WI38 (cell line): ENCODE results near the gene EIF2A.

Experiments
- H3K4me3 ChIP-seq: 2 replicates; pipeline ENCODE4 v1.5.1; 2011; ENCODE audit warnings: low read depth, mild to moderate bottlenecking, control low read depth, low read length
- CTCF ChIP-seq: IDR thresholded peaks from 2 replicates; pipeline ENCODE4 v1.5.1; 2012; ENCODE audit warnings: low read depth, mild to moderate bottlenecking, control low read depth, low read length

EIF2A gene

GRCh38 chr3:150626148-150626930 lies 79.8 kb downstream of the EIF2A start:
- no peak overlapping the region for H3K4me3 ChIP-seq
- TF ChIP-seq CTCF, result no peak

GRCh38 chr3:150627557-150627956 lies 81.0 kb downstream of the EIF2A start:
- TF ChIP-seq CTCF, result no peak
- no peak overlapping the region for H3K4me3 ChIP-seq

GRCh38 chr3:150631515-150632221 lies 85.1 kb downstream of the EIF2A start:
- no peak overlapping the region for H3K4me3 ChIP-seq
- TF ChIP-seq CTCF, result no peak

GRCh38 chr3:150635076-150635475 lies 88.5 kb downstream of the EIF2A start:
- TF ChIP-seq CTCF, result no peak
- H3K4me3 ChIP-seq, result no peak overlapping the region

GRCh38 chr3:150635526-150635925 lies 88.9 kb downstream of the EIF2A start:
- no peak for TF ChIP-seq CTCF
- H3K4me3 ChIP-seq, result no peak overlapping the region
